Right lobe of liver (tissue), 4 donors: Measurements from ENCODE around the gene MRPS6.

Experiments
- POLR2A ChIP-seq: fragments of 450-650 bp; IDR thresholded peaks from one replicate; pipeline ENCODE4 v1.6.1; 2017; ENCODE audit warnings: antibody characterized with exemption, mild to moderate bottlenecking
- TF ChIP-seq, protein P1 (sequence below), 4 donors: fragments of 200-600 bp in 3 of 4; fragments of 450-650 bp in 1 of 4; IDR thresholded peaks; one replicate each; pipeline versions ENCODE4 v1.5.1 to v1.8.0; 2016 to 2022; ENCODE audit warnings: antibody characterized with exemption in 4 of 4, mild to moderate bottlenecking in 2 of 4
- donor health status: DM: no; HTN: no; CAD: no.
- donor health status: DM: no; HTN: no; CAD: no.
- donor health status: DM: no; HTN: yes; CAD: no.

DNA sequence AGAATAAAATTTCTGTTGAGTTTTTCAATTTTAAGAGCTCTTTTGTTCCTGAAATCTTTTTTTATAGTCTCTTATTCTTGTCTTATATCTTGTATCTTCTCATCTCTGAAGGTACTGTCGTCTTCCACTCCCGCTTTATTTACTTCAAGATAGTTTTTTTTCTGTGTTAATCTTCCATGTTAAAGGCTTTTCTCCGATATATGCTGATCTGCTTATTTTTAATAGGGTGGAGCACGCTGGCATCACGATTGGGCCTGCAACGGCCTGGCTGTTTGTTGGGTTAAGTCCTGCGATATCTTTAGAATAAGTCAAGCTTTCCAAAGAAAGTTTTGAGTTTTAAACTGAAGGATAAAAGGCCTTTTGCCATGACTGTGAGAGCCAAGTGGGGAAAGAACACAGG lies 35.7 kb downstream of the MRPS6 start:
- no peak for TF ChIP-seq POLR2A
- TF ChIP-seq, protein P1, sequence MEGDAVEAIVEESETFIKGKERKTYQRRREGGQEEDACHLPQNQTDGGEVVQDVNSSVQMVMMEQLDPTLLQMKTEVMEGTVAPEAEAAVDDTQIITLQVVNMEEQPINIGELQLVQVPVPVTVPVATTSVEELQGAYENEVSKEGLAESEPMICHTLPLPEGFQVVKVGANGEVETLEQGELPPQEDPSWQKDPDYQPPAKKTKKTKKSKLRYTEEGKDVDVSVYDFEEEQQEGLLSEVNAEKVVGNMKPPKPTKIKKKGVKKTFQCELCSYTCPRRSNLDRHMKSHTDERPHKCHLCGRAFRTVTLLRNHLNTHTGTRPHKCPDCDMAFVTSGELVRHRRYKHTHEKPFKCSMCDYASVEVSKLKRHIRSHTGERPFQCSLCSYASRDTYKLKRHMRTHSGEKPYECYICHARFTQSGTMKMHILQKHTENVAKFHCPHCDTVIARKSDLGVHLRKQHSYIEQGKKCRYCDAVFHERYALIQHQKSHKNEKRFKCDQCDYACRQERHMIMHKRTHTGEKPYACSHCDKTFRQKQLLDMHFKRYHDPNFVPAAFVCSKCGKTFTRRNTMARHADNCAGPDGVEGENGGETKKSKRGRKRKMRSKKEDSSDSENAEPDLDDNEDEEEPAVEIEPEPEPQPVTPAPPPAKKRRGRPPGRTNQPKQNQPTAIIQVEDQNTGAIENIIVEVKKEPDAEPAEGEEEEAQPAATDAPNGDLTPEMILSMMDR (IDR thresholded peaks at IDR 0.05): no peak
